Adipocyte (in vitro differentiated cells): Measurements from ENCODE around the gene OTUD7B.
"Not testable (repeated sequence)": the region's sequence is repeated elsewhere in the genome, so short reads cannot be mapped to it uniquely, and the experiment has no call there.

ENCODE experiments used
- DNase-seq: peaks from one replicate; pipeline ENCODE4 v3.0.0-alpha.2; 2015; ENCODE audit warnings: low read depth
- H3K27me3 ChIP-seq: replicated peaks from 2 replicates; pipeline ENCODE4 v1.7.0; 2013; ENCODE audit warnings: mild to moderate bottlenecking, low read length, moderate library complexity; ENCODE audit not compliant: control insufficient read depth, insufficient read depth
- H3K36me3 ChIP-seq: 2 replicates; pipeline ENCODE4 v1.7.0; 2013; ENCODE audit warnings: low read length, mild to moderate bottlenecking, moderate library complexity; ENCODE audit not compliant: control insufficient read depth, insufficient read depth, severe bottlenecking
- H3K4me1 ChIP-seq: 2 replicates; pipeline ENCODE4 v1.7.0; 2013; ENCODE audit warnings: mild to moderate bottlenecking, low read length, moderate library complexity; ENCODE audit not compliant: control insufficient read depth, insufficient read depth
- H3K4me3 ChIP-seq: 2 replicates; pipeline ENCODE4 v1.7.0; 2013; ENCODE audit warnings: mild to moderate bottlenecking, low read length, moderate library complexity
- H3K9ac ChIP-seq: 2 replicates; pipeline ENCODE4 v1.7.0; 2013; ENCODE audit warnings: mild to moderate bottlenecking, low read length, moderate library complexity
- H3K9me3 ChIP-seq: 2 replicates; pipeline ENCODE4 v1.7.0; 2013; ENCODE audit warnings: mild to moderate bottlenecking, low read length, moderate library complexity; ENCODE audit not compliant: control insufficient read depth

OTUD7B gene

DNA sequence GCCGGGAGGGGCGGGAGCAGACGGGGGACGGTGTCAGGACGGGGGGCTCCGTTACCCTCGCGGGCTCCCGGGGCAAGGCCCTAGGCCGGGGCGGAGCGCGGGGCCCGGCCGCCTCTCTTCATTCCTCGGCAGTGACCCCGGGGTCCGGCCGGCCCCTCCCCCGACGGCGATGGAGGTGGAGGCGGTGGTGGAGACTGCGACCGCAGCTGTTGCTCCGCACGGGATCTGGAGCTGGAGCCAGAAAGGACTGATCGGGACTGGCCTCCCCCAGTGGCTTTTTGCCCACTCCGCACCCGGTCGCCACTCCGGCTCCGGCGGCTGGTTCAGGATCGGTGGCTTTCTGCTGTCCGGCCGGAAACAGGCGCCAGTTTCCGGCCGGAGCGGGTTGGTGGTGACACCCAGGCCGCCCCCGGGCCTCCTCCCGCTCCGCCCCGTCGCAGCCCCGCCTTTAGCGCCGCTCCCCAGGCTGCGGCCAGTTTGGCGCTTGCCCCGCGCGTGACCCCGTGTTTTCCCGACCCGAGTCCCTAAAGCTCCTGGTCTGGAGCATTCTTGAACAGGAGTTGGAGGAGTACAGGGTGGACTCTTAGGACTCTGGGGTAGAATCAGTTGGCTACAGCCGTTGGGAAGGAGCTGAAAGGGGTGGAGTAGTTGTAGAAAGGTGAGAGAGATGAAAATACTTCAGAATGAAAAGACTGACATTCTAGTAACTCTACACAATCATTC lies at the start of gene OTUD7B:
Gene OTUD7B, minus strand, starts transcription at position 334 of the 723 bp plus-strand sequence. CDS start 33,216 bp downstream, outside the sequence.
- no peaks in the 10 kb centered on the region for H3K36me3 ChIP-seq
- H3K9ac ChIP-seq = peak within 1 kb of the TSS; percentile 99
- H3K27me3 ChIP-seq = no peaks in the 10 kb centered on the region
- H3K4me3 ChIP-seq = peak within 1 kb of the TSS; percentile 99
- H3K4me1 ChIP-seq = peaks cover 40% of the 10 kb centered on the region
- no peaks in the 10 kb centered on the region for H3K9me3 ChIP-seq
- DNase-seq = peak; percentile 97

DNA sequence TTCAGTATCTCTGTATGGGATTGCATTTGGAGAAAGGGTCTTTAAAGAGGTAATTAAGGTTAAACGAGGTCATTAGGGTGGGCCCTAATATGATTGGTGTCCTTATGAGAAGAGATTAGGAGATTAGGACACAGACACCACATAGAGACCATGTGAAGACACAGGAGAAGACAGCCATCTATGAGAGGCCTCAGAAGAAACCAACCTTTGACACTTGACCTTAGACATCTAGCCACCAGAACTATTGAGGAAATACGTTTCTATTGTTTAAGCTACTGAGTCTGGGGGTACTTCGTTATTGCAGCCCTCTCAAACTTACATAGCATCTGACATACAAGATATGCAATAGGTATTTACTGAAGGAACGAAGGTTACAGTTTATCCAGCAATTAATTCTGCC lies 49.7 kb upstream of the OTUD7B start:
- Histone ChIP-seq H3K4me1 (peaks cover 16% of the 10 kb centered on the region), H3K9me3 (no peaks in the 10 kb centered on the region), H3K4me3 (no peak overlapping the region), H3K9ac (no peak overlapping the region), H3K36me3 (no peaks in the 10 kb centered on the region), H3K27me3 (no peaks in the 10 kb centered on the region)
- no peak for DNase-seq

DNA sequence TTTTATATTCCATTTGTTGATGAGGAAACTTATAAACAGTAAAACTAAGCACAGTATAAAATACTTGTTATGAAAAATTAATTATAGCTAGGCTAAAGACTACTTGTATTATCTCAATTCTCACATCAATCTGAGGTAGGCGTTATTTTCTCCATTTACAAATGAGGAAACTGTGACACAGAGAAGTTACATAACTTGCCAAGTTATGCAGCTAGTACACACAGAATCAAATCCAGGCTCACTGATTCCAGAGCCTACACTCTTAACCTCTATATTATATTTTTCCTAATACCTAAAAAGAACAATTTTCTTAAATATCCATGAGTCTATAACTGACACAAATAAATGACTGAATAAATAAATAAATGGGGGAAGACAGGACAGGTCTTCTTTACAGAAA lies 45.9 kb upstream of the OTUD7B start:
- Histone ChIP-seq H3K4me1 (peaks cover 5% of the 10 kb centered on the region), H3K9me3 (no peaks in the 10 kb centered on the region), H3K9ac (no peak overlapping the region), H3K27me3 (no peaks in the 10 kb centered on the region), H3K36me3 (no peaks in the 10 kb centered on the region), H3K4me3 (no peak overlapping the region)
- DNase-seq = no peak

DNA sequence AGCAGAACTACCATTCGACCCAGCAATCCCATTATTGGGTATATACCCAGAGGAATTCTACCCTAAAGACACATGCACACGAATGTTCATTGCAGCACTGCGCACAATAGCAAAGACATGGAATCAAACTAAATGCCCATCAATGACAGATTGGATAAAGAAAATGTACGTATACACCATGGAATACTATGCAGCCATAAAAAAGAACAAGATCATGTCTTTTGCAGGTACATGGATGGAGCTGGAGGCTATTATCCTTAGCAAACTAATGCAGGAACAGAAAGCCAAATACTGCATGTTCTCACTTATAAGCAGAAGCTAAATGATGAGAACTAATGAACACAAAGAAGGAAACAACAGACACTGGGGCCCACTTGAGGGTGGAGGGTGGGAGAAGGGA lies 45.0 kb upstream of the OTUD7B start:
- not testable (repeated sequence) for H3K36me3 ChIP-seq, H3K27me3 ChIP-seq, H3K4me1 ChIP-seq, H3K4me3 ChIP-seq, DNase-seq, H3K9ac ChIP-seq, H3K9me3 ChIP-seq

DNA sequence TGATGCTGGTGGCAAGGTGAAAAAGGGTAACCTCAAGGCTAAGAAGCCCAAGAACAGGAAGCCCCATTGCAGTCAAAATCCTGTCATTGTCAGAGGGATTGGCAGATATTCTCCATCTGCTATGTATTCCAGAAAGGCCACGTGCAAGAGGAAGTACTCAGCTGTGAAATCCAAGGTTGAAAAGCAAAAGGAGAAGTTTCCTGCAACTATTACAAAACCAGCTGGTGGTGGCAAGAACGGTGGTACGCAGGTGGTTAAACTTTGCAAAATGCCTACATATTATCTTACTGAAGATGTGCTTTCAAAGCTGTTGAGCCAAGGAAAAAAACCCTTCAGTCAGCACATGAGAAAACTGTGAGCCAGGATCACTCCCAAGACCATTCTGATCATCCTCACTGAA lies 43.4 kb upstream of the OTUD7B start:
- H3K4me3 ChIP-seq = no peak overlapping the region

DNA sequence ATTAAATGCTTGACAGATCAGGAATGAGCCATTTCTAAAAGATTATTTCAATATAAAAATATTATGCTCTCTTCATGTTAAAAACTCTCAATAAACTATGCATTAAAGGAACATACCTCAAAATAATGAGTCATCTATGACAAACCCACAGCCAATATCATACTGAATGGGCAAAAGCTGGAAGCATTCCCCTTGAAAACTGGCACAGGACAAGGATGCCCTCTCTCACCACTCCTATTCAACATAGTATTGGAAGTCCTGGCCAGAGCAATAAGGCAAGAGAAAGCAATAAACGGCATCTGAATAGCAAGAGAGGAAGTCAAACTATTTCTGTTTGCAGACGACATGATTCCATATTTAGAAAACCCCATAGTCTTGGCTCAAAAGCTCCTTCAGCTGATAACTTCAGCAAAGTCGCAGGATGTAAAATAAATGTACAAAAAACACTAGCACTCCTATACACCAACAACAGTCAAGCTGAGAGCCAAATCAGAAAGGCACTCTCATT lies 41.4 kb upstream of the OTUD7B start:
- DNase-seq, H3K9me3 ChIP-seq, H3K9ac ChIP-seq, H3K27me3 ChIP-seq, H3K36me3 ChIP-seq, H3K4me3 ChIP-seq, H3K4me1 ChIP-seq: not testable (repeated sequence)

More for the DNA sequence above, 43.4 kb upstream of the OTUD7B start:
- Histone ChIP-seq H3K4me1 (no peaks in the 10 kb centered on the region), H3K36me3 (no peaks in the 10 kb centered on the region), H3K9me3 (no peaks in the 10 kb centered on the region), H3K27me3 (no peaks in the 10 kb centered on the region), H3K9ac (no peak overlapping the region)
- DNase-seq = no peak

DNA sequence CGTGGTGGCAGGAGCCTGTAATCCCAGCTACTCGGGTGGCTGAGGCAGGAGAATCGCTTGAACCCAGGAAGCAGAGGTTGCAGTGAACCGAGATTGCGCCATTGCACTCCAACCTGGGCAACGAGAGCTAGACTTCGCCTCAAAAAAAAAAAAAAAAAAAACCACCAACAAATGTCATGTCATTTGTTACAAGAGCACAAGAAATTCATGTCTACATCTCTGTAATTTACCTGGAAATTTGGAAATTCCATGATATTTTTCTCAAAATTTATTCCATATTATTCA lies 40.5 kb upstream of the OTUD7B start:
- no peak for DNase-seq
- Histone ChIP-seq H3K9ac (no peak overlapping the region), H3K4me3 (no peak overlapping the region), H3K4me1 (no peaks in the 10 kb centered on the region), H3K27me3 (no peaks in the 10 kb centered on the region), H3K36me3 (no peaks in the 10 kb centered on the region), H3K9me3 (no peaks in the 10 kb centered on the region)

DNA sequence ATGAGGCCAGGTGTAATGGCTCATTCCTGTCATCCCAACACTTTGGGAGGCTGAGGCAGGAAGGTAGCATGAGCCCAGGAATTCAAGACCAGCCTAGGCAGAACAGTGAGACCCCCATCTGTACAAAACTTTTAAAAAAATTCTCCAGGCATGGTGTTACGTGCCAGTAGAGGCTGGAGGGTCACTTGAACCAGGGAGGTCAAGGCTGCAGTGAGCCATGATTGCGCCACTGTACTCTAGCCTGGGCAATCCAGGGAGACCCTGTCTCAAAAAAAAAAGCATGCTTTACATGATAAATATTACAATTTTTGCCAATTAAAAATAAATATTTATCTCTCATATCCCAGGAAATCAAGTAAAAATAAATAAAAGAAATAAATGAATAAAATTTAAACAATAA lies 39.4 kb upstream of the OTUD7B start:
- no peak overlapping the region for H3K4me3 ChIP-seq
- no peaks in the 10 kb centered on the region for H3K4me1 ChIP-seq
- H3K9ac ChIP-seq = no peak overlapping the region
- no peaks in the 10 kb centered on the region for H3K27me3 ChIP-seq
- DNase-seq = no peak
- H3K36me3 ChIP-seq = no peaks in the 10 kb centered on the region
- H3K9me3 ChIP-seq = no peaks in the 10 kb centered on the region

DNA sequence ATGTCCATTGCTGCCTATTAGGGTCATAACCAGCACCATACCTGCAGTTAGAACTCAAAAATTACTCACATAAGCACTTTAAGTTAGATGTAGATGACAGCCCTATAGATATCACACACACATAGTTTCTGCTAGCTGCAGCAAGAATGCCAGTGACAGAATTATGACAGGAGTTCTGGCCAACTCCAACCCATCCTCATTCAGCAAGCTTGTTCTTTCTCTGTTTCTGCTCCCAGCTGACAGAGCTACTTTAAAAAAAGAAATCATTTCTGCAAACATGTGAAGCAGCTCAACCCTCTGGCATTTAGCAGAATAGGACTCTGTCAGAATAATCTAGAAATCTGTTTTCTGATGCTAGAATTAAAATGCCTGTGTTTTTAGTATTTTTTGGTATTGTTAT lies 23.8 kb upstream of the OTUD7B start:
- Histone ChIP-seq H3K9me3 (peaks cover 5% of the 10 kb centered on the region), H3K9ac (no peak overlapping the region), H3K27me3 (no peaks in the 10 kb centered on the region), H3K4me3 (no peak overlapping the region), H3K36me3 (no peaks in the 10 kb centered on the region), H3K4me1 (no peaks in the 10 kb centered on the region)
- no peak for DNase-seq

DNA sequence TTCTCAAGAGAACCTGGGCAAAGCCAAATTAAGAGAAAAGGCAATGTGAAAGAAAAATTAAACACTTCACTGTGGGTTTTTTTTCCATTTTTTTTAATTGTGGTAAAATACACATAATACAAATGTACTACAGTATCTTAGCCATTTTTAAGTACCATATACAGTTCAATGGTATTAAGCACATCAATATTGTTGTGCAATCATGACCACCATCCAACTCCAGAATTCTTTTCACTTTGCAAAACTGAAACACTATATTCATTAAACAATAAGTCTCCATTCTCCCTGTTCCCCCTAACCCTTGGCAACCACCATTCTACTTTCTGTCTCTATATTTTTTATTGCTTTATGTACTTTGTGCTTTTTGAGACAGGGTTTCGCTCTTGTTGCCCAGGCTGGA lies 17.8 kb upstream of the OTUD7B start:
- DNase-seq = no peak
- Histone ChIP-seq H3K4me1 (no peaks in the 10 kb centered on the region), H3K9me3 (peaks cover 5% of the 10 kb centered on the region), H3K4me3 (no peak overlapping the region), H3K27me3 (no peaks in the 10 kb centered on the region), H3K9ac (no peak overlapping the region), H3K36me3 (no peaks in the 10 kb centered on the region)

DNA sequence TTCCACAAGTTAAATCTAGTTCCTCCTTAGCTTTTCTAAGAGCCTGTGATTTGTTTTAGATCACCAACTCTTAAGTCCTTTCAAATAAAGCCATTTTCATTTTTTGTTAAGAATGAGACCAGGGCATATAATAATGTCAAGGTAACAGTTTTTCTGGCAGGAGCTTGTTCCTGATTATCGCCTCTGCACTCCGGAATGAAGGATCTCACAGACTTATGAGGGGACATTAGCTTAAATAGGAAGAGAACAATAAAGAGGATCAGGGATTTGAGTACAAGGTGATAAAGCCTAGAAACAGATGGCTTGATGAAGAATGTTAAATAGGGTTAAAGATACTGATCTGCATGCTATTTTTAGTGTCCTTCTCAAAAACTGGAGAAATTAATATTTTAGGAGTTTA lies 13.6 kb upstream of the OTUD7B start:
- no peaks in the 10 kb centered on the region for H3K9me3 ChIP-seq
- no peaks in the 10 kb centered on the region for H3K36me3 ChIP-seq
- no peak for DNase-seq
- no peaks in the 10 kb centered on the region for H3K27me3 ChIP-seq
- no peak overlapping the region for H3K4me3 ChIP-seq
- H3K9ac ChIP-seq = no peak overlapping the region
- H3K4me1 ChIP-seq = peaks cover 9% of the 10 kb centered on the region

DNA sequence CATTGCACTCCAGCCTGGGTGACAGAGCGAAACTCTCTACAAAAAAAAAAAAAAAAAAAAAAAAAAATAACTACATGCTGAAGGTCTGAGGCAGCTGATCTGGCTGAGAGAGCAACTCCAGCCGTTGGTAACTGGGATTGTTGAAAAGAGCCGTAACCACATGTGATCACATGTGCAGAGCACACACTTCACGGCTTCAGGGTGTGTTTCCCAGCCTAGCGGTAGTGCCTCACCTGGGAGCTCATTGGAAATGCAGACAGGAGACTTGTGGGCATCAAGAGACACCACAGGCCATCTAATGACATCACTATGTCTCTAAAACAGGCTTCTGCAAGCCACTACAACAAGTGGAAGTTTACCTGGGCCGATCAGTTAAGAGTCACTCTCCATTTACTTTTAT lies 11.8 kb upstream of the OTUD7B start:
- no peaks in the 10 kb centered on the region for H3K36me3 ChIP-seq
- no peak overlapping the region for H3K4me3 ChIP-seq
- H3K4me1 ChIP-seq = peaks cover 9% of the 10 kb centered on the region
- DNase-seq = no peak
- no peak overlapping the region for H3K9ac ChIP-seq
- no peaks in the 10 kb centered on the region for H3K27me3 ChIP-seq
- H3K9me3 ChIP-seq = no peaks in the 10 kb centered on the region
